ENCODE data around the gene ARHGAP15.

DNA sequence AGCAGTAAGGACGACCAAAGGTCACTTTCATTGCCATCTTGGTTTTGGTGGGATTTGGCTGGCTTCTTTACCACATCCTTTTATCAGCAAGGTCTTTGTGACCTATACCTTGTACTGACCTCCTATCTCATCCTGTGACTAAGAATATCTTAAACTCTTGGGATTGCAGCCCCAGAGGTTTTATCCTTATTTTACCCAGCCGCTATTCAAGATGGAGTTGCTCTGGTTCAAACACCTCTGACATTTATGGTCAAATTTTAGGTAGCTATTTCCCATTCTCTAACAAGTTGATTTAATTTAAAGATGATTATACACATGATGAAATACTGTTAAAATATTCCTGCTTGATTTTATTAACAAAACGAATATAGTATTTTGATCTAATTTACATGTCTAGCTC lies 326.1 kb downstream of the ARHGAP15 start:
- TF ChIP-seq POLR2AphosphoS5 (IDR thresholded peaks at IDR 0.05) (no peak), POLR2A (IDR thresholded peaks at IDR 0.05) (no peak)
- TF ChIP-seq, protein P1, sequence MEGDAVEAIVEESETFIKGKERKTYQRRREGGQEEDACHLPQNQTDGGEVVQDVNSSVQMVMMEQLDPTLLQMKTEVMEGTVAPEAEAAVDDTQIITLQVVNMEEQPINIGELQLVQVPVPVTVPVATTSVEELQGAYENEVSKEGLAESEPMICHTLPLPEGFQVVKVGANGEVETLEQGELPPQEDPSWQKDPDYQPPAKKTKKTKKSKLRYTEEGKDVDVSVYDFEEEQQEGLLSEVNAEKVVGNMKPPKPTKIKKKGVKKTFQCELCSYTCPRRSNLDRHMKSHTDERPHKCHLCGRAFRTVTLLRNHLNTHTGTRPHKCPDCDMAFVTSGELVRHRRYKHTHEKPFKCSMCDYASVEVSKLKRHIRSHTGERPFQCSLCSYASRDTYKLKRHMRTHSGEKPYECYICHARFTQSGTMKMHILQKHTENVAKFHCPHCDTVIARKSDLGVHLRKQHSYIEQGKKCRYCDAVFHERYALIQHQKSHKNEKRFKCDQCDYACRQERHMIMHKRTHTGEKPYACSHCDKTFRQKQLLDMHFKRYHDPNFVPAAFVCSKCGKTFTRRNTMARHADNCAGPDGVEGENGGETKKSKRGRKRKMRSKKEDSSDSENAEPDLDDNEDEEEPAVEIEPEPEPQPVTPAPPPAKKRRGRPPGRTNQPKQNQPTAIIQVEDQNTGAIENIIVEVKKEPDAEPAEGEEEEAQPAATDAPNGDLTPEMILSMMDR (IDR thresholded peaks at IDR 0.05 in 8 of 11, conservative IDR thresholded peaks at IDR 0.05 in 3 of 11): no peak

All from spleen (tissue), 7 donors.